ENCODE results near the gene SPOCK1. TPM values are rescaled to one million over a fixed set of nuclear protein-coding genes. Genes with fewer than 3 reads are reported as not detected.
"Not testable (repeated sequence)": the region's sequence is repeated elsewhere in the genome, so short reads cannot be mapped to it uniquely, and the experiment has no call there.

The SPOCK1 gene
- polyA plus RNA-seq, 1 donor from 2014 or later = not detected

DNA sequence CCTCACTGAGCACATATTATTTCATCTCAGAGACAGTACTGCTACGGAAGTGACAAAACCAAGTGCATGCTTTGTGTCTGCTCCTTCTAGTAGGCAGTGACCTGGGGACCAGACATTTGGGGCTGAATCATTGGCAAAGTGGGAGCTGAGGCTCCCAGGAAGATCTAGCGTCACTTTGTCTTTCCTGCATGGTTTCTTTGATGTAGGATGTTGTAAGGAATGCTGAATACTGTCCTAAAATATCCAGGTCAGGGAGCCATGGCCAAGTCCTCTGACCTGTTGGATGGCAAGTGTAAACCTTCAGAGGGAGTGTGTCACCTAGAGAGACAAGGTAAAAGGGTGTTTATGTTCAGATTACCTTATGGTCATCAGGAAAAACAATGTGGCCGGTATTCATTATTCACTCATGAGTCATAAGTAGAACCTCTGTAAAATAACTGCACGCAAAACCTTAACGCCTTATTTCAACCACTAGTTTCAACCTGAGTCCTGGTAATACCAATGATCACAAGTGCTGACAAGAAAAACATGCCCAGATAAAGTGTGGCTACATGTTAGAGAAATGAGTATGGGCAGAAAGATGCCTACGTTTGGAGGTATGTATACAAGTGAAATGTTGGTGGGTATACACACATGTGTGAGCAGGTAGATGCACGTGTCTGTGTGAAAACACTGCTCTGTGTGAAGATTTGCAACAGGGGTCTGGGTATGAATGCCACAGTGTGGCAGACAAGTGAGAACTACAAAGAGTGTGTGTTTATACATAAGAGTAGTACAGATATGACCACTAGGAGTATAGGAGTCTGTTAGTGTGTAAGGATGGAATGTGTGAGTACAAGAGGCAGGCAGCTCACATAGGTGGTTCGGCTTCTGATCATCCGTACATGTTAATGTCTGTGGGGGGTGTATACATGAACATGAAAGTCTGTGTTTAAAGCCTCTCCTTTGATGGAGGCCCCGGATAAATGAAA is 263.9 kb downstream of the SPOCK1 start:
- H3K27ac Mint-ChIP-seq = peak overlapping the region in 1 of 3 donors; percentile 50
- no peaks in the 10 kb centered on the region for H3K4me1 Mint-ChIP-seq
- H3K27me3 Mint-ChIP-seq = peaks cover 8% of the 10 kb centered on the region
- no peaks in the 10 kb centered on the region for H3K9me3 Mint-ChIP-seq
- H3K36me3 Mint-ChIP-seq = no peaks in the 10 kb centered on the region
- H3K4me3 Mint-ChIP-seq = no peak overlapping the region

- no peak overlapping the region for H3K27ac Mint-ChIP-seq
- no peak overlapping the region for H3K4me3 Mint-ChIP-seq
- no peaks in the 10 kb centered on the region for H3K36me3 Mint-ChIP-seq
- H3K4me1 Mint-ChIP-seq = no peaks in the 10 kb centered on the region
- H3K9me3 Mint-ChIP-seq = no peaks in the 10 kb centered on the region
- H3K27me3 Mint-ChIP-seq = peaks cover 8% of the 10 kb centered on the region
Observed at GRCh38 chr5:137233726-137234125, 265.4 kb downstream of the SPOCK1 start.

DNA sequence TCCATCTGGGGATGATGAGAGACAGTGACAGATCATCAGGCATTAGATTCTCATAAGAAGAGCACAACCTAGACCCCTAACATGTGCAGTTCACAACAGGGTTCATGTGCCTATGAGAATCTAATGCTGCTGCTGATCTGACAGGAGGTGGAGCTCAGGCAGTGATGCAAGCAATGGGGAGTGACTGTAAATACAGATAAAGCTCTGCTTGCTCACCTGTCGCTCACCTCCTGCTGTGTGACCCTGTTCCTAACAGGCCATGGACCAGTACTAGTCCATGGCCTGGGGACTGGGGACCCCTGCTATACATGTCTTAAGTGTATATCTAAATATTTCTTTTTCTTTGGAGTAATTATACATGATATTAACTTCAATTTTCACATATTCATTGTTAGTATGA is 265.8 kb downstream of the SPOCK1 start:
- H3K4me3 Mint-ChIP-seq, H3K36me3 Mint-ChIP-seq, H3K9me3 Mint-ChIP-seq, H3K27me3 Mint-ChIP-seq, H3K27ac Mint-ChIP-seq, H3K4me1 Mint-ChIP-seq: not testable (repeated sequence)

DNA sequence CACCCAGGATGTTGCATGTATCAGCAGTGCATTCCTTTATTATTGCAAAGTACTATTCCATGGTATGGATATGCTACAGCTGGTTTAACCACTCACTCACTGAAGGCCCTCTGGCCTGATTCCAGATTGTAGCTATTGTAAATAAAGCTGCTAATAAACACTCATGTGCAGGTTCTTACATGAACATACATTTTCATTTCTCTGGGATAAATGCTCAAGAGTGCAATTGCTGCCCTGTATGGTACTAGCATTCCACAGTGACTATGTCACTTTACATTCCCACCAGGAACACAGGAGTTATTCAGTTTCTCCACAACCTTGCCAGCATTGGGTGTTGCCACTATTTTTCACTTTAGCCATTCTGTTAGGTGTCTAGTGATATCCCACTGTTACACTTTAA is 267.6 kb downstream of the SPOCK1 start:
- no peaks in the 10 kb centered on the region for H3K4me1 Mint-ChIP-seq
- H3K27me3 Mint-ChIP-seq = peaks cover 6% of the 10 kb centered on the region
- no peaks in the 10 kb centered on the region for H3K36me3 Mint-ChIP-seq
- no peaks in the 10 kb centered on the region for H3K9me3 Mint-ChIP-seq
- H3K27ac Mint-ChIP-seq = no peak overlapping the region
- H3K4me3 Mint-ChIP-seq = no peak overlapping the region

GRCh38 chr5:137228816-137229215 is 270.3 kb downstream of the SPOCK1 start:
- H3K27me3 Mint-ChIP-seq = peaks cover 1% of the 10 kb centered on the region
- H3K9me3 Mint-ChIP-seq = no peaks in the 10 kb centered on the region
- H3K27ac Mint-ChIP-seq = no peak overlapping the region
- H3K4me3 Mint-ChIP-seq = no peak overlapping the region
- no peaks in the 10 kb centered on the region for H3K4me1 Mint-ChIP-seq
- H3K36me3 Mint-ChIP-seq = no peaks in the 10 kb centered on the region

GRCh38 chr5:137226081-137226480 is 273.0 kb downstream of the SPOCK1 start:
- no peaks in the 10 kb centered on the region for H3K4me1 Mint-ChIP-seq
- no peaks in the 10 kb centered on the region for H3K36me3 Mint-ChIP-seq
- no peak overlapping the region for H3K27ac Mint-ChIP-seq
- peaks cover 3% of the 10 kb centered on the region for H3K27me3 Mint-ChIP-seq
- H3K9me3 Mint-ChIP-seq = peaks cover 0 to 1% (median 0%) of the 10 kb centered on the region in 3 donors
- H3K4me3 Mint-ChIP-seq = no peak overlapping the region

DNA sequence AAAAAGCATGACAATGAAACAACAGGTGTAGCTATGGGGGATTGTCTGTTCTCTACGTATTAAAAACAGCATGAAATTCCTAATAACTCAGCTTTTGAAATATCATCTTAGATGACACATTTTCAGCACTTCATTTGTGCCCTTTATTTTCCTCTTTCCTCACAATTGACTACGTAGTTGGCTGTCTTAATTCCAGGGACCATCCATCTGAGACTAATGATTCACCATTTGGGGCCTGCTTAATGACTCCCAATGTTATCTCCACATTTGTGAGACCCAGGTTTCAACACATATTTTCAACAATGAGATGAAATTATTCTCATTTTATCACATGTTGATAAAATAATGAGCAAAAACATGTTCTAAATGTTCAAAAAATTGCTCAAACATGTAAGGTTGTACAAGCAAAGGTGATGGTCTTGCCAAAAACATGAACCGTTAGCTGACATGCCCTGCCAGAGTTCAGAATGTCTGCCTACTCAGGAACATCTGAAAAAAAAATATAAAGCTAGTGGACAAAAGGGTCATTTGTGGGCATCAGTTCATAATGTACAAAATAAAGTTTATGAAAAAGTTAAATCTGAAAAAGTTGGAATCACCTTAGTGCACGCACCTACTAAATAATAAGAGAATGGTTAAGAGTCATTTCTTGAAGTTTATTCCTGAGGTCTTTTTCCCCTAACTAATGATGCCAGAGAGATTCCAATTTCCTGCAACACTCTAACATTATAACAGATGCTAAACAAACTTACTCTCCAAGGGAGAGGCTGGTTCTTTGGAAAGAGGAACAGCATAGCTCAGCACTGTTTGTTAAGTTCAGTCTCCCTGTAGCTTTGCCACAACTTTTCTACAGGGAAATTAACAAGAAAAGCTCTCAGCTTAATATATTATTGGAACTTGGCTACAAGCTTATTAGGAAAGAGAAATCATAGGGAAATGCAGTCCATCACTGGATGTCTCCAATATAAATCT is 275.5 kb downstream of the SPOCK1 start:
- Mint-ChIP-seq H3K9me3 (peaks cover 0 to 1% (median 0%) of the 10 kb centered on the region in 3 donors), H3K36me3 (no peaks in the 10 kb centered on the region), H3K4me1 (no peaks in the 10 kb centered on the region), H3K27me3 (peaks cover 3% of the 10 kb centered on the region), H3K27ac (no peak overlapping the region), H3K4me3 (no peak overlapping the region)

- no peaks in the 10 kb centered on the region for H3K4me1 Mint-ChIP-seq
- H3K4me3 Mint-ChIP-seq = no peak overlapping the region
Observed at GRCh38 chr5:137221943-137222342, 277.2 kb downstream of the SPOCK1 start.

DNA sequence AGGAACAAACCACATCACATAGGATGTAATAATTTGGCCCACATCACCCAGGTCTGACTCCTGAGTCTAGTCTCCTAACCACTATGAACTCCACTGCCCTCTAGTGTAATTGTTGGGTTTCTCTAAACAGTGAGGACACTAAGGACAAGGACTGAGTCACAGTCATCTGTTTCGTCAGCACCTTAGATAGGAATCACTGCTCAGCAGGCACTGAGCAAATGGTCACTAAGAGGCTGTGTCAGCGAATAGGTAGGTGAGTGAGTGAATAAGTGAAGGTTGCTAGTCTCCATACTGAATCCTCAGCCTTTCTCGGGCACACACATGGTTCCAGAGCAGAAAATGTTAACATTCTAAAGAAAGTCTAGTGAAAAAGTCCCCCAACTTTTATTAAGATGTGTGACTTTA is 278.6 kb downstream of the SPOCK1 start:
- Mint-ChIP-seq H3K4me3 (no peak overlapping the region), H3K9me3 (peaks cover 0 to 1% (median 0%) of the 10 kb centered on the region in 3 donors), H3K36me3 (no peaks in the 10 kb centered on the region), H3K27ac (no peak overlapping the region), H3K27me3 (peaks cover 3% of the 10 kb centered on the region), H3K4me1 (no peaks in the 10 kb centered on the region)

More at GRCh38 chr5:137221943-137222342, 277.2 kb downstream of the SPOCK1 start:
- Mint-ChIP-seq H3K36me3 (no peaks in the 10 kb centered on the region), H3K27ac (no peak overlapping the region), H3K27me3 (peaks cover 3% of the 10 kb centered on the region), H3K9me3 (peaks cover 0 to 1% (median 0%) of the 10 kb centered on the region in 3 donors)

DNA sequence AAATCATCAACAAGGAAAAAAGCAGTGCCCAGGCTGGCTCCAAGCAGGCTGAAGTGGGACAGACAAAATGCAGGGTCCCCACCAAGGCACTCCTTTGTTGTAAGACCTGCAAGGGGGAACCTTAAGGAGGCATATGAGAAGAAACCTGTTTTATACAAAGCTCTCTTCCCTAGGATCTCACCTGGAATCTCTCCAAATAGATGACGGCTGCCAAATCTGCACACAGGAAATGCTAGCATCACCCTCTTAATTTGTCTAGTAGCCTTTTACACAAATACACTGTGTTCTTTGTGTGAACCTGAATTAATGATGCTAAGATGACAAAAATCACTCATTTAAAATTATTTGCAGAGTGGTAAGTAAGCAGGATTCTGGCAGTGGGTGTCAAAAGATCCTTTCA is 280.2 kb downstream of the SPOCK1 start:
- Mint-ChIP-seq H3K4me3 (no peak overlapping the region), H3K27me3 (peaks cover 3% of the 10 kb centered on the region), H3K36me3 (no peaks in the 10 kb centered on the region), H3K4me1 (no peaks in the 10 kb centered on the region), H3K9me3 (peaks cover 0 to 1% (median 0%) of the 10 kb centered on the region in 3 donors), H3K27ac (no peak overlapping the region)

- H3K4me1 Mint-ChIP-seq = no peaks in the 10 kb centered on the region
- H3K36me3 Mint-ChIP-seq = no peaks in the 10 kb centered on the region
- peaks cover 0 to 1% (median 0%) of the 10 kb centered on the region in 3 donors for H3K9me3 Mint-ChIP-seq
- no peak overlapping the region for H3K27ac Mint-ChIP-seq
- H3K27me3 Mint-ChIP-seq = peaks cover 3% of the 10 kb centered on the region
- H3K4me3 Mint-ChIP-seq = no peak overlapping the region
Observed at GRCh38 chr5:137218471-137218870, 280.7 kb downstream of the SPOCK1 start.

GRCh38 chr5:137217599-137218200 is 281.4 kb downstream of the SPOCK1 start:
- H3K4me1 Mint-ChIP-seq = no peaks in the 10 kb centered on the region
- H3K4me3 Mint-ChIP-seq = no peak overlapping the region
- peaks cover 0 to 1% (median 0%) of the 10 kb centered on the region in 3 donors for H3K9me3 Mint-ChIP-seq
- no peaks in the 10 kb centered on the region for H3K36me3 Mint-ChIP-seq
- H3K27me3 Mint-ChIP-seq = peaks cover 1% of the 10 kb centered on the region
- no peak overlapping the region for H3K27ac Mint-ChIP-seq

DNA sequence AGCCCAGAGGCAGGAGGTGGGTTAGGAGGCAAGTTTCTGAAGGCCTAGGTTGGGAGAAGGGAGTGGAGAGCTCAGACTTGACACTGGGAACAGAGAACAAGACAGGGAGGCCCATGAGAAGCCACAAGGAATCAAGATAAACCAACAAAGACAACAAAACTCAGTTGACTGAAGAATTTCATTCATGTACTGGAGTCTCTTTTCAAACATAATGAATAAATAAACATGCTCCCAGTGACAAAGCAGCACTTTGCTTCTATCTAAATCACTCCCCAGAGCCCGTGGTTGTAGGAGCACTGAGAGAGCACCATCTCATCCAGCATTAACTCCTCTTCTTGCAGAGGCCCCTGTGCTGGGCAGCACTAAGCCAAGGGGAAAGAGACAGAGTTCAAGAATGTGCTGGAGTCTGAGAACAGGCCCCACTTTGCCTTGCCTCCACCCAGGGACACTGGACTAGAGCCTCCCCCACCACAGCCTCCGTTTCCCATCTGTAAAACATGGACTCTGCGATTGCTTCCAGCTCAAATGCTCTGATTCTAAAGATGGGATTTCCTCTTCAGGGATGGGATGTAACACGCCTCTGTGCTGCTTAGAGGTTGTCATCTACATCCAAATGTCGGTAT is 282.0 kb downstream of the SPOCK1 start:
- Mint-ChIP-seq H3K36me3 (no peaks in the 10 kb centered on the region), H3K4me3 (no peak overlapping the region), H3K9me3 (peaks cover 0 to 1% (median 0%) of the 10 kb centered on the region in 3 donors), H3K4me1 (no peaks in the 10 kb centered on the region), H3K27me3 (peaks cover 1% of the 10 kb centered on the region), H3K27ac (no peak overlapping the region)

GRCh38 chr5:137215780-137216179 is 283.3 kb downstream of the SPOCK1 start:
- no peaks in the 10 kb centered on the region for H3K36me3 Mint-ChIP-seq
- H3K4me3 Mint-ChIP-seq = no peak overlapping the region
- no peaks in the 10 kb centered on the region for H3K4me1 Mint-ChIP-seq
- no peaks in the 10 kb centered on the region for H3K9me3 Mint-ChIP-seq
- H3K27me3 Mint-ChIP-seq = peaks cover 1% of the 10 kb centered on the region
- no peak overlapping the region for H3K27ac Mint-ChIP-seq

Measured in IgD-negative memory B cell (primary cell).